Activated T-helper 1 cell treated with anti-CD3 and anti-CD28 coated beads, Interleukin-2, amount 50 U/mL, for 16 hours (primary cell): ENCODE measurements around the gene TGFB1.
"Not testable (repeated sequence)": the region's sequence is repeated elsewhere in the genome, so short reads cannot be mapped to it uniquely, and the experiment has no call there.

Experiments used
- DNase-seq, 2 donors: peaks; one replicate each; pipeline ENCODE4 v3.0.0-alpha.2; 2020; ENCODE audit warnings: low read depth in 1 of 2, low spot score in 1 of 2

The TGFB1 gene

GRCh38 chr19:41346916-41347315, 6.8 kb downstream of the TGFB1 start:
- not testable (repeated sequence) for DNase-seq

GRCh38 chr19:41344162-41344561, 9.6 kb downstream of the TGFB1 start:
- DNase-seq = no peak

GRCh38 chr19:41341669-41342490, 11.8 kb downstream of the TGFB1 start:
- DNase-seq = no peak

- no peak for DNase-seq
These were observed 13.8 kb downstream of the TGFB1 start for GRCh38 chr19:41339936-41340335.

- no peak for DNase-seq
These were observed 18.3 kb downstream of the TGFB1 start for GRCh38 chr19:41335467-41335866.

- DNase-seq = no peak
These were observed 18.9 kb downstream of the TGFB1 start for GRCh38 chr19:41334793-41335192.

- DNase-seq = no peak
These were observed 21.3 kb downstream of the TGFB1 start for GRCh38 chr19:41332468-41332867.

GRCh38 chr19:41332000-41332399, 21.7 kb downstream of the TGFB1 start:
- no peak for DNase-seq

- DNase-seq = no peak
These were observed 22.6 kb downstream of the TGFB1 start for GRCh38 chr19:41330946-41331678.

- DNase-seq = no peak
These were observed 23.2 kb downstream of the TGFB1 start for GRCh38 chr19:41330481-41330880.

GRCh38 chr19:41328842-41329225, 24.9 kb downstream of the TGFB1 start:
- DNase-seq = no peak

- no peak for DNase-seq
These were observed 25.4 kb downstream of the TGFB1 start for GRCh38 chr19:41328157-41328841.

- DNase-seq = peak; percentile 48 to 76
These were observed 26.1 kb downstream of the TGFB1 start for GRCh38 chr19:41327576-41328156.

GRCh38 chr19:41327076-41327575, 26.6 kb downstream of the TGFB1 start:
- DNase-seq = no peak

GRCh38 chr19:41325947-41326706, 27.6 kb downstream of the TGFB1 start:
- DNase-seq = no peak

- no peak for DNase-seq
These were observed 28.1 kb downstream of the TGFB1 start for GRCh38 chr19:41325640-41325946.

- DNase-seq = no peak
These were observed 28.6 kb downstream of the TGFB1 start for GRCh38 chr19:41324921-41325639.

- DNase-seq = no peak
These were observed 29.5 kb downstream of the TGFB1 start for GRCh38 chr19:41324231-41324702.

GRCh38 chr19:41323430-41324125, 30.1 kb downstream of the TGFB1 start:
- no peak for DNase-seq
